HEK293 (cell line): Measurements from ENCODE around the gene EIF1.

Experiments used
- CTCF ChIA-PET: fragments of 350-600 bp; formaldehyde crosslinking; extraction: SDS; loops from one replicate; lab custom pipeline; 2021; ENCODE audit warnings: antibody characterized with exemption; lab: Yijun Ruan, JAX
- POLR2A ChIA-PET: fragments of 300-600 bp; formaldehyde crosslinking; extraction: SDS; loops from one replicate; lab custom pipeline; 2020; ENCODE audit warnings: antibody characterized with exemption, inconsistent platforms; lab: Yijun Ruan, JAX
- H3K27ac ChIP-seq: fragments of 200-500 bp; sonication (Bioruptor generic); 2 replicates; pipeline ENCODE4 v1.5.1; 2014; ENCODE audit warnings: low read depth, low read length, control low read depth, inconsistent platforms; ENCODE audit errors: extremely low read depth
- H3K36me3 ChIP-seq, 2 experiments: fragments of 200-500 bp in 1 of 2; sonication (Bioruptor generic) in 1 of 2; 1 replicate in 1 of 2; 2 replicates in 1 of 2; pipeline ENCODE4 v1.5.1; 2014 to 2017; ENCODE audit warnings: inconsistent platforms in 2 of 2, low read length in 2 of 2; ENCODE audit not compliant: control insufficient read depth in 2 of 2, insufficient read depth in 1 of 2
- H3K4me1 ChIP-seq: fragments of 200-500 bp; sonication (Bioruptor generic); 2 replicates; pipeline ENCODE4 v1.5.1; 2014; ENCODE audit warnings: mild to moderate bottlenecking, low read length, inconsistent platforms; ENCODE audit not compliant: control insufficient read depth, insufficient read depth
- H3K4me3 ChIP-seq: 2 replicates; pipeline ENCODE4 v1.5.1; 2011; ENCODE audit warnings: low read depth, mild to moderate bottlenecking, control low read depth, low read length, moderate library complexity
- H3K9me3 ChIP-seq: fragments of 200-500 bp; sonication (Bioruptor generic); 2 replicates; pipeline ENCODE4 v1.5.1; 2014; ENCODE audit warnings: low read depth, low read length, inconsistent platforms; ENCODE audit not compliant: control insufficient read depth, insufficient read depth
- ZNF184 ChIP-seq: fragments of 450-650 bp; IDR thresholded peaks from 2 replicates; pipeline ENCODE4 v1.5.1; 2018; ENCODE audit warnings: missing biosample characterization, mild to moderate bottlenecking, missing genetic modification characterization
- ZNF274 ChIP-seq, 2 experiments: fragments of 200-500 bp in 1 of 2; fragments of 450-650 bp in 1 of 2; sonication (Bioruptor generic) in 1 of 2; formaldehyde crosslinking in 1 of 2; IDR thresholded peaks; 2 replicates each; pipeline versions ENCODE4 v1.5.1 to v1.6.1; 2014 to 2016; ENCODE audit warnings: borderline replicate concordance in 1 of 2, inconsistent platforms in 1 of 2, low read length in 1 of 2, missing biosample characterization in 1 of 2, missing genetic modification characterization in 1 of 2
- ZNF341 ChIP-seq: fragments of 450-650 bp; formaldehyde crosslinking; IDR thresholded peaks from 2 replicates; pipeline ENCODE4; 2016; ENCODE audit warnings: low read depth, missing biosample characterization, missing genetic modification characterization
- ZNF416 ChIP-seq: fragments of 450-650 bp; formaldehyde crosslinking; IDR thresholded peaks from 2 replicates; pipeline ENCODE4 v1.5.1; 2016; ENCODE audit warnings: missing biosample characterization, missing genetic modification characterization
- ZNF433 ChIP-seq: fragments of 450-650 bp; formaldehyde crosslinking; IDR thresholded peaks from 2 replicates; pipeline ENCODE4 v1.5.1; 2016; ENCODE audit warnings: missing biosample characterization, missing genetic modification characterization, low read depth
- ZNF514 ChIP-seq: fragments of 450-650 bp; formaldehyde crosslinking; IDR thresholded peaks from 2 replicates; pipeline ENCODE4 v1.5.1; 2016; ENCODE audit warnings: missing biosample characterization, missing genetic modification characterization
- ZNF571 ChIP-seq: fragments of 450-650 bp; formaldehyde crosslinking; IDR thresholded peaks from 2 replicates; pipeline ENCODE4 v1.5.0; 2017; ENCODE audit warnings: missing biosample characterization, missing genetic modification characterization
- TF ChIP-seq, protein P1 (sequence below): fragments of 450-650 bp; formaldehyde crosslinking; IDR thresholded peaks from 2 replicates; pipeline ENCODE4 v1.5.1; 2016; ENCODE audit warnings: missing biosample characterization, missing genetic modification characterization
- TF ChIP-seq, protein P2 (sequence below): fragments of 450-650 bp; formaldehyde crosslinking; IDR thresholded peaks from 2 replicates; pipeline ENCODE4 v1.5.1; 2016; ENCODE audit warnings: missing biosample characterization, missing genetic modification characterization
- TF ChIP-seq, protein P3 (sequence below): fragments of 450-650 bp; formaldehyde crosslinking; IDR thresholded peaks from 2 replicates; pipeline ENCODE4 v1.5.1; 2016; ENCODE audit warnings: missing biosample characterization, missing genetic modification characterization, borderline replicate concordance
- TF ChIP-seq, protein P4 (sequence below): fragments of 450-650 bp; IDR thresholded peaks from 2 replicates; pipeline ENCODE4 v1.5.1; 2018; ENCODE audit warnings: missing biosample characterization, missing genetic modification characterization
- TF ChIP-seq, protein P5 (sequence below): fragments of 450-650 bp; formaldehyde crosslinking; IDR thresholded peaks from 2 replicates; pipeline ENCODE4 v1.5.1; 2016; ENCODE audit warnings: missing biosample characterization, missing genetic modification characterization
- TF ChIP-seq, protein P6 (sequence below): fragments of 450-650 bp; formaldehyde crosslinking; IDR thresholded peaks from 2 replicates; pipeline ENCODE4 v1.5.1; 2017; ENCODE audit warnings: missing biosample characterization, missing genetic modification characterization
- TF ChIP-seq, protein P7 (sequence below): fragments of 450-650 bp; formaldehyde crosslinking; conservative IDR thresholded peaks from 2 replicates; pipeline ENCODE4 v1.5.1; 2016; ENCODE audit warnings: low read depth, missing biosample characterization, missing genetic modification characterization

EIF1 gene

DNA sequence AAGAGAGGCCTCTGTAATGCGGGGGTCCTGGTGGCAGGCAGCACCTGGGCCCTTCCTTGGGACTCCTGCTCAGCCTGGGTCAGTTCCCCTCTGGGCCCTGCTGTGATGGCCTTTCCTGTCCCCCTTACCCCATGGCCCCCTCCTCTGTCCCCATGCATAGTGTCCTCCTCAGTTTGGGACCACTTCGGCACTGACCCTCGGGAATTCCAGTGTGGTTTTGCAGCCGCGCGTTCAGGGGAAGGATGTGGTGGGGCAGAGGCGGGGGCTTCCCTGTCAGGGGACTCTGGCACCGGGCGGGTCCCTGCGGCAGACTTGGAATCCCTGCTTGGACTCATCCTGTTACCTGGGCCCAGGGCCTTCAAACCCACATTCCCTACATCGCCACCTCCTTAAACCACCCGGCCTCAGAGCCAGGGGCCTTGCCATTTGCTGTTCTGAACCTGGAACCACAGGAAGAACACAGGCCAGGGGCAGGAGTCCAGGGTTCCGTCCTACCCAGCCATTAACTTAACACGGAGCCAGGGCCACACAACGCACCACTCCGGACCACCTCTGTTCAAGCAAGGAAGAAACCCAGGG is 31.4 kb upstream of the EIF1 start:
- Histone ChIP-seq H3K27ac (no peak overlapping the region), H3K9me3 (no peaks in the 10 kb centered on the region), H3K4me3 (no peak overlapping the region), H3K36me3 (no peaks in the 10 kb centered on the region), H3K4me1 (no peaks in the 10 kb centered on the region; the same call in 1 of the 2 replicates)
- ChIA-PET CTCF (interaction anchor here (1.3 to 15.7 kb wide), 4 partner anchors 8 to 104 kb away, joined by 5 to 567 read pairs (median 223); no protein-coding TSS in a partner anchor), POLR2A (no interaction called here)
- TF ChIP-seq, protein P1, sequence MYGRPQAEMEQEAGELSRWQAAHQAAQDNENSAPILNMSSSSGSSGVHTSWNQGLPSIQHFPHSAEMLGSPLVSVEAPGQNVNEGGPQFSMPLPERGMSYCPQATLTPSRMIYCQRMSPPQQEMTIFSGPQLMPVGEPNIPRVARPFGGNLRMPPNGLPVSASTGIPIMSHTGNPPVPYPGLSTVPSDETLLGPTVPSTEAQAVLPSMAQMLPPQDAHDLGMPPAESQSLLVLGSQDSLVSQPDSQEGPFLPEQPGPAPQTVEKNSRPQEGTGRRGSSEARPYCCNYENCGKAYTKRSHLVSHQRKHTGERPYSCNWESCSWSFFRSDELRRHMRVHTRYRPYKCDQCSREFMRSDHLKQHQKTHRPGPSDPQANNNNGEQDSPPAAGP (tag by site-specific recombination), result no peak
- TF ChIP-seq, protein P2, sequence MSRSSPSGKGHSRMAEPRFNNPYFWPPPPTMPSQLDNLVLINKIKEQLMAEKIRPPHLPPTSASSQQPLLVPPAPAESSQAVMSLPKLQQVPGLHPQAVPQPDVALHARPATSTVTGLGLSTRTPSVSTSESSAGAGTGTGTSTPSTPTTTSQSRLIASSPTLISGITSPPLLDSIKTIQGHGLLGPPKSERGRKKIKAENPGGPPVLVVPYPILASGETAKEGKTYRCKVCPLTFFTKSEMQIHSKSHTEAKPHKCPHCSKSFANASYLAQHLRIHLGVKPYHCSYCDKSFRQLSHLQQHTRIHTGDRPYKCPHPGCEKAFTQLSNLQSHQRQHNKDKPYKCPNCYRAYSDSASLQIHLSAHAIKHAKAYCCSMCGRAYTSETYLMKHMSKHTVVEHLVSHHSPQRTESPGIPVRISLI (tag by site-specific recombination), result no peak
- TF ChIP-seq ZNF571 (tag by site-specific recombination), result no peak

DNA sequence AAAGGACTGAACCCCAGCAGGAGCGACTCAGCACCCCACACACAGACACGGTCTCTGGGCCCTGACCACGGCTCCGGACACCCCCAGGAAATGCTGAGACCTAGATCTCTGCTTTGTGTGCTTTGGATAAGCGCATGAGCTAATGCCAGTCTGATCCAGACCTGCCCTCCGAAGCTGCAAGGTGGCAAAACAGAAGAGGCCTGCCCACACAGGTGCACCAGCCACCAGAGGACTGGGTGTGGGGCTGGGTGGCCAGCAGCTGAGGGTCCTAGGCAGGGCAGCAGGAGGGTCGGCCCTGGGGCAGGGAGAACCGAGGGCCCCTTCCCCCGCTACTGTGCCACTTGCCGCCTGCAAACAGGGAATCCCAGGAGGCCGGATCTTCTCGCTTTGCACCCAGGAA is 30.7 kb upstream of the EIF1 start:
- TF ChIP-seq, protein P2 (tag by site-specific recombination), result no peak
- TF ChIP-seq ZNF184 (tag by site-specific recombination) (no peak), ZNF433 (no peak), ZNF514 (tag by site-specific recombination) (no peak), ZNF274 (IDR thresholded peaks at IDR 0.05; ENCODE audit: low read length) (no peak), ZNF274 (tag by site-specific recombination; IDR thresholded peaks at IDR 0.05; ENCODE audit: borderline replicate concordance) (no peak)
- TF ChIP-seq, protein P3, sequence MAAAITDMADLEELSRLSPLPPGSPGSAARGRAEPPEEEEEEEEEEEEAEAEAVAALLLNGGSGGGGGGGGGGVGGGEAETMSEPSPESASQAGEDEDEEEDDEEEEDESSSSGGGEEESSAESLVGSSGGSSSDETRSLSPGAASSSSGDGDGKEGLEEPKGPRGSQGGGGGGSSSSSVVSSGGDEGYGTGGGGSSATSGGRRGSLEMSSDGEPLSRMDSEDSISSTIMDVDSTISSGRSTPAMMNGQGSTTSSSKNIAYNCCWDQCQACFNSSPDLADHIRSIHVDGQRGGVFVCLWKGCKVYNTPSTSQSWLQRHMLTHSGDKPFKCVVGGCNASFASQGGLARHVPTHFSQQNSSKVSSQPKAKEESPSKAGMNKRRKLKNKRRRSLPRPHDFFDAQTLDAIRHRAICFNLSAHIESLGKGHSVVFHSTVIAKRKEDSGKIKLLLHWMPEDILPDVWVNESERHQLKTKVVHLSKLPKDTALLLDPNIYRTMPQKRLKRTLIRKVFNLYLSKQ (tag by site-specific recombination), result no peak
- TF ChIP-seq, protein P4, sequence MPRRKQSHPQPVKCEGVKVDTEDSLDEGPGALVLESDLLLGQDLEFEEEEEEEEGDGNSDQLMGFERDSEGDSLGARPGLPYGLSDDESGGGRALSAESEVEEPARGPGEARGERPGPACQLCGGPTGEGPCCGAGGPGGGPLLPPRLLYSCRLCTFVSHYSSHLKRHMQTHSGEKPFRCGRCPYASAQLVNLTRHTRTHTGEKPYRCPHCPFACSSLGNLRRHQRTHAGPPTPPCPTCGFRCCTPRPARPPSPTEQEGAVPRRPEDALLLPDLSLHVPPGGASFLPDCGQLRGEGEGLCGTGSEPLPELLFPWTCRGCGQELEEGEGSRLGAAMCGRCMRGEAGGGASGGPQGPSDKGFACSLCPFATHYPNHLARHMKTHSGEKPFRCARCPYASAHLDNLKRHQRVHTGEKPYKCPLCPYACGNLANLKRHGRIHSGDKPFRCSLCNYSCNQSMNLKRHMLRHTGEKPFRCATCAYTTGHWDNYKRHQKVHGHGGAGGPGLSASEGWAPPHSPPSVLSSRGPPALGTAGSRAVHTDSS (tag by site-specific recombination), result no peak
- TF ChIP-seq, protein P5, sequence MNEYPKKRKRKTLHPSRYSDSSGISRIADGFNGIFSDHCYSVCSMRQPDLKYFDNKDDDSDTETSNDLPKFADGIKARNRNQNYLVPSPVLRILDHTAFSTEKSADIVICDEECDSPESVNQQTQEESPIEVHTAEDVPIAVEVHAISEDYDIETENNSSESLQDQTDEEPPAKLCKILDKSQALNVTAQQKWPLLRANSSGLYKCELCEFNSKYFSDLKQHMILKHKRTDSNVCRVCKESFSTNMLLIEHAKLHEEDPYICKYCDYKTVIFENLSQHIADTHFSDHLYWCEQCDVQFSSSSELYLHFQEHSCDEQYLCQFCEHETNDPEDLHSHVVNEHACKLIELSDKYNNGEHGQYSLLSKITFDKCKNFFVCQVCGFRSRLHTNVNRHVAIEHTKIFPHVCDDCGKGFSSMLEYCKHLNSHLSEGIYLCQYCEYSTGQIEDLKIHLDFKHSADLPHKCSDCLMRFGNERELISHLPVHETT (tag by site-specific recombination), result no peak
- CTCF ChIA-PET, result interaction anchor here (1.0 to 15.7 kb wide), 5 partner anchors 8 to 800 kb away, joined by 3 to 416 read pairs (median 30); no protein-coding TSS in a partner anchor
- POLR2A ChIA-PET, result no interaction called here
- H3K4me1 ChIP-seq, result no peaks in the 10 kb centered on the region; the same call in 1 of the 2 replicates
- H3K4me3 ChIP-seq, result no peak overlapping the region
- H3K27ac ChIP-seq, result no peak overlapping the region
- no peaks in the 10 kb centered on the region for H3K36me3 ChIP-seq
- H3K9me3 ChIP-seq, result no peaks in the 10 kb centered on the region

DNA sequence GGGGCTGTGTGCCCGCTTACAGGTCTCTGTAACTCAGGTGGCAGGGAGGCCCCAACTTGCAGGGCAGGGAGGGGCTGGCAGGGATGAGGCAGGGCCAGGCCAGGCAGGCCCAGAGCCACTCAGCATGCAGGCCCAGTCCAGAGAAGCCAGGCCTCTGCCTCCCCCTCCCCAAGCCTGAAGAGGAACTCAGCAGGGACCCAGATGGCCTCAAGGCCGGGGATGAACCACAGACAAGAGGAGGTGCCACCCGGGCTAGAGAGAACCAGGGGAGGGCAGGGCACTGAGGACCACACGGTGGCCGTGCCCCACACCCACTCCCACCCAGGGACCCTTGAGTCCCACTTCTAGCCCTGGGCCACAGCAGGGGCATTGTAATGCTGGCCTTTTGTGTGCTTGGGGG is 29.8 kb upstream of the EIF1 start:
- H3K36me3 ChIP-seq, result no peaks in the 10 kb centered on the region
- no peaks in the 10 kb centered on the region; the same call in 1 of the 2 replicates for H3K4me1 ChIP-seq
- POLR2A ChIA-PET, result no interaction called here
- TF ChIP-seq, protein P6, sequence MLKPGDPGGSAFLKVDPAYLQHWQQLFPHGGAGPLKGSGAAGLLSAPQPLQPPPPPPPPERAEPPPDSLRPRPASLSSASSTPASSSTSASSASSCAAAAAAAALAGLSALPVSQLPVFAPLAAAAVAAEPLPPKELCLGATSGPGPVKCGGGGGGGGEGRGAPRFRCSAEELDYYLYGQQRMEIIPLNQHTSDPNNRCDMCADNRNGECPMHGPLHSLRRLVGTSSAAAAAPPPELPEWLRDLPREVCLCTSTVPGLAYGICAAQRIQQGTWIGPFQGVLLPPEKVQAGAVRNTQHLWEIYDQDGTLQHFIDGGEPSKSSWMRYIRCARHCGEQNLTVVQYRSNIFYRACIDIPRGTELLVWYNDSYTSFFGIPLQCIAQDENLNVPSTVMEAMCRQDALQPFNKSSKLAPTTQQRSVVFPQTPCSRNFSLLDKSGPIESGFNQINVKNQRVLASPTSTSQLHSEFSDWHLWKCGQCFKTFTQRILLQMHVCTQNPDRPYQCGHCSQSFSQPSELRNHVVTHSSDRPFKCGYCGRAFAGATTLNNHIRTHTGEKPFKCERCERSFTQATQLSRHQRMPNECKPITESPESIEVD, result no peak
- TF ChIP-seq, protein P7, sequence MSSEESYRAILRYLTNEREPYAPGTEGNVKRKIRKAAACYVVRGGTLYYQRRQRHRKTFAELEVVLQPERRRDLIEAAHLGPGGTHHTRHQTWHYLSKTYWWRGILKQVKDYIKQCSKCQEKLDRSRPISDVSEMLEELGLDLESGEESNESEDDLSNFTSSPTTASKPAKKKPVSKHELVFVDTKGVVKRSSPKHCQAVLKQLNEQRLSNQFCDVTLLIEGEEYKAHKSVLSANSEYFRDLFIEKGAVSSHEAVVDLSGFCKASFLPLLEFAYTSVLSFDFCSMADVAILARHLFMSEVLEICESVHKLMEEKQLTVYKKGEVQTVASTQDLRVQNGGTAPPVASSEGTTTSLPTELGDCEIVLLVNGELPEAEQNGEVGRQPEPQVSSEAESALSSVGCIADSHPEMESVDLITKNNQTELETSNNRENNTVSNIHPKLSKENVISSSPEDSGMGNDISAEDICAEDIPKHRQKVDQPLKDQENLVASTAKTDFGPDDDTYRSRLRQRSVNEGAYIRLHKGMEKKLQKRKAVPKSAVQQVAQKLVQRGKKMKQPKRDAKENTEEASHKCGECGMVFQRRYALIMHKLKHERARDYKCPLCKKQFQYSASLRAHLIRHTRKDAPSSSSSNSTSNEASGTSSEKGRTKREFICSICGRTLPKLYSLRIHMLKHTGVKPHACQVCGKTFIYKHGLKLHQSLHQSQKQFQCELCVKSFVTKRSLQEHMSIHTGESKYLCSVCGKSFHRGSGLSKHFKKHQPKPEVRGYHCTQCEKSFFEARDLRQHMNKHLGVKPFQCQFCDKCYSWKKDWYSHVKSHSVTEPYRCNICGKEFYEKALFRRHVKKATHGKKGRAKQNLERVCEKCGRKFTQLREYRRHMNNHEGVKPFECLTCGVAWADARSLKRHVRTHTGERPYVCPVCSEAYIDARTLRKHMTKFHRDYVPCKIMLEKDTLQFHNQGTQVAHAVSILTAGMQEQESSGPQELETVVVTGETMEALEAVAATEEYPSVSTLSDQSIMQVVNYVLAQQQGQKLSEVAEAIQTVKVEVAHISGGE (tag by site-specific recombination), result no peak
- no peak for TF ChIP-seq ZNF341 (tag by site-specific recombination)
- TF ChIP-seq ZNF416 (tag by site-specific recombination), result no peak
- no peaks in the 10 kb centered on the region for H3K9me3 ChIP-seq
- CTCF ChIA-PET, result interaction anchor here (1.0 to 15.7 kb wide), 5 partner anchors 10 to 801 kb away, joined by 3 to 546 read pairs (median 109); no protein-coding TSS in a partner anchor
- no peak overlapping the region for H3K27ac ChIP-seq
- H3K4me3 ChIP-seq, result no peak overlapping the region
